ENCODE measurements around the gene FRMD1.

The FRMD1 gene

GRCh38 chr6:168111911-168112310 is 32.9 kb upstream of the FRMD1 start:
- no peak for DNase-seq (ENCODE audit: low spot score)

GRCh38 chr6:168110437-168110836 is 31.4 kb upstream of the FRMD1 start:
- DNase-seq (ENCODE audit: low spot score) = no peak

- DNase-seq (ENCODE audit: low spot score) = no peak
Measured at GRCh38 chr6:168109171-168109570, 30.2 kb upstream of the FRMD1 start.

GRCh38 chr6:168107191-168107983 is 28.4 kb upstream of the FRMD1 start:
- DNase-seq (ENCODE audit: low spot score) = no peak

- DNase-seq (ENCODE audit: low spot score) = no peak
Measured at GRCh38 chr6:168106633-168107005, 27.6 kb upstream of the FRMD1 start.

GRCh38 chr6:168105813-168106632 is 27.0 kb upstream of the FRMD1 start:
- DNase-seq (ENCODE audit: low spot score) = no peak

- DNase-seq (ENCODE audit: low spot score) = no peak
Measured at GRCh38 chr6:168104636-168105035, 25.6 kb upstream of the FRMD1 start.

- DNase-seq (ENCODE audit: low spot score) = no peak
Measured at GRCh38 chr6:168103050-168103830, 24.2 kb upstream of the FRMD1 start.

GRCh38 chr6:168102315-168102985 is 23.4 kb upstream of the FRMD1 start:
- no peak for DNase-seq (ENCODE audit: low spot score)

GRCh38 chr6:168101590-168102314 is 22.7 kb upstream of the FRMD1 start:
- DNase-seq (ENCODE audit: low spot score) = no peak

- no peak for DNase-seq (ENCODE audit: low spot score)
Measured at GRCh38 chr6:168100803-168101589, 22.0 kb upstream of the FRMD1 start.

- no peak for DNase-seq (ENCODE audit: low spot score)
Measured at GRCh38 chr6:168100011-168100802, 21.2 kb upstream of the FRMD1 start.

GRCh38 chr6:168099201-168100010 is 20.4 kb upstream of the FRMD1 start:
- no peak for DNase-seq (ENCODE audit: low spot score)

GRCh38 chr6:168098431-168098861 is 19.4 kb upstream of the FRMD1 start:
- no peak for DNase-seq (ENCODE audit: low spot score)

GRCh38 chr6:168097621-168098430 is 18.8 kb upstream of the FRMD1 start:
- no peak for DNase-seq (ENCODE audit: low spot score)

- no peak for DNase-seq (ENCODE audit: low spot score)
Measured at GRCh38 chr6:168097221-168097620, 18.2 kb upstream of the FRMD1 start.

- DNase-seq (ENCODE audit: low spot score) = no peak
Measured at GRCh38 chr6:168096271-168096764, 17.3 kb upstream of the FRMD1 start.
